Mesodermal cell (in vitro differentiated cells): ENCODE measurements around the gene STARD9.

Source experiments
- H3K27ac ChIP-seq: 2 replicates; pipeline ENCODE4 v1.7.0; 2013; ENCODE audit warnings: mild to moderate bottlenecking, low read depth, low read length, moderate library complexity; ENCODE audit not compliant: severe bottlenecking
- H3K36me3 ChIP-seq: 2 replicates; pipeline ENCODE4 v1.7.1; 2013; ENCODE audit warnings: mild to moderate bottlenecking, low read length, moderate library complexity; ENCODE audit not compliant: control insufficient read depth, insufficient read depth
- H3K4me1 ChIP-seq: one replicate; pipeline ENCODE4 v1.7.1; 2013; ENCODE audit warnings: mild to moderate bottlenecking, low read length; ENCODE audit not compliant: insufficient read depth, control insufficient read depth, poor library complexity, severe bottlenecking
- H3K4me3 ChIP-seq: 2 replicates; pipeline ENCODE4 v1.7.0; 2013; ENCODE audit warnings: low read length, control low read depth, mild to moderate bottlenecking; ENCODE audit not compliant: insufficient read depth, poor library complexity, severe bottlenecking; ENCODE audit errors: extremely low read depth
- H3K9me3 ChIP-seq: 2 replicates; pipeline ENCODE4 v1.7.1; 2013; ENCODE audit warnings: mild to moderate bottlenecking, low read length, moderate library complexity; ENCODE audit not compliant: control insufficient read depth
- WGBS, 2 experiments: methylation state at CpG; one replicate each; pipeline ENCODE4 v1.1.5; 2013; ENCODE audit warnings: missing lambda C conversion rate in 2 of 2; ENCODE audit not compliant: insufficient coverage in 2 of 2; 5-methylcytosine and 5-hydroxymethylcytosine counted together

Gene STARD9

GRCh38 chr15:42608110-42608531 is 32.7 kb downstream of the STARD9 start:
- H3K36me3 ChIP-seq: peaks cover 7% of the 10 kb centered on the region
- WGBS, 2 experiments: 100% methylated on average over 1 to 2 of the region's 4 CpGs
- no peak overlapping the region for H3K4me3 ChIP-seq
- H3K4me1 ChIP-seq: no peaks in the 10 kb centered on the region
- H3K27ac ChIP-seq: no peak overlapping the region
- H3K9me3 ChIP-seq: no peaks in the 10 kb centered on the region

GRCh38 chr15:42608752-42609488 is 33.5 kb downstream of the STARD9 start:
- H3K4me1 ChIP-seq: no peaks in the 10 kb centered on the region
- no peaks in the 10 kb centered on the region for H3K9me3 ChIP-seq
- H3K27ac ChIP-seq: no peak overlapping the region
- peaks cover 7% of the 10 kb centered on the region for H3K36me3 ChIP-seq
- 93 to 96% methylated on average over 4 to 5 of the region's 7 CpGs for WGBS, 2 experiments
- H3K4me3 ChIP-seq: no peak overlapping the region

GRCh38 chr15:42611532-42611931 is 36.1 kb downstream of the STARD9 start:
- H3K9me3 ChIP-seq: no peaks in the 10 kb centered on the region
- H3K4me3 ChIP-seq: no peak overlapping the region
- no peak overlapping the region for H3K27ac ChIP-seq
- H3K36me3 ChIP-seq: peaks cover 3% of the 10 kb centered on the region
- no peaks in the 10 kb centered on the region for H3K4me1 ChIP-seq
- no CpG with 5 or more reads among the region's 1 CpG for WGBS, 2 experiments

- Histone ChIP-seq H3K9me3 (no peaks in the 10 kb centered on the region), H3K4me1 (no peaks in the 10 kb centered on the region), H3K27ac (no peak overlapping the region), H3K36me3 (no peaks in the 10 kb centered on the region), H3K4me3 (no peak overlapping the region)
- WGBS, 2 experiments: 93 to 94% methylated on average over 7 of the region's 8 CpGs
Measured at GRCh38 chr15:42612367-42612912, 37.0 kb downstream of the STARD9 start.

GRCh38 chr15:42616107-42616506 is 40.7 kb downstream of the STARD9 start:
- Histone ChIP-seq H3K9me3 (no peaks in the 10 kb centered on the region), H3K4me3 (no peak overlapping the region), H3K36me3 (no peaks in the 10 kb centered on the region), H3K4me1 (no peaks in the 10 kb centered on the region), H3K27ac (no peak overlapping the region)
- 70 to 94% methylated on average over 1 to 2 of the region's 2 CpGs for WGBS, 2 experiments

- WGBS, 2 experiments: 60% methylated on average over 1 of the region's 4 CpGs; no CpG with 5 or more reads in 1 of the 2 experiments
- Histone ChIP-seq H3K9me3 (no peaks in the 10 kb centered on the region), H3K4me1 (no peaks in the 10 kb centered on the region), H3K4me3 (no peak overlapping the region), H3K36me3 (no peaks in the 10 kb centered on the region), H3K27ac (no peak overlapping the region)
Measured at GRCh38 chr15:42619656-42620371, 44.4 kb downstream of the STARD9 start.

- no peaks in the 10 kb centered on the region for H3K9me3 ChIP-seq
- 86 to 100% methylated on average over 1 of the region's 1 CpG for WGBS, 2 experiments
Measured at GRCh38 chr15:42621386-42621785, 46.0 kb downstream of the STARD9 start.

GRCh38 chr15:42621996-42622925 is 46.9 kb downstream of the STARD9 start:
- Histone ChIP-seq H3K27ac (no peak overlapping the region), H3K4me1 (no peaks in the 10 kb centered on the region), H3K9me3 (no peaks in the 10 kb centered on the region), H3K4me3 (no peak overlapping the region), H3K36me3 (no peaks in the 10 kb centered on the region)
- 68 to 96% methylated on average over 2 to 5 of the region's 6 CpGs for WGBS, 2 experiments

More at GRCh38 chr15:42621386-42621785, 46.0 kb downstream of the STARD9 start:
- H3K4me1 ChIP-seq: no peaks in the 10 kb centered on the region
- no peaks in the 10 kb centered on the region for H3K36me3 ChIP-seq
- H3K4me3 ChIP-seq: no peak overlapping the region
- H3K27ac ChIP-seq: no peak overlapping the region

GRCh38 chr15:42623951-42624350 is 48.5 kb downstream of the STARD9 start:
- no peaks in the 10 kb centered on the region for H3K9me3 ChIP-seq
- no peak overlapping the region for H3K27ac ChIP-seq
- H3K36me3 ChIP-seq: no peaks in the 10 kb centered on the region
- H3K4me3 ChIP-seq: no peak overlapping the region
- H3K4me1 ChIP-seq: no peaks in the 10 kb centered on the region

GRCh38 chr15:42627485-42627884 is 52.1 kb downstream of the STARD9 start:
- Histone ChIP-seq H3K36me3 (no peaks in the 10 kb centered on the region), H3K27ac (no peak overlapping the region)

More at GRCh38 chr15:42627485-42627884, 52.1 kb downstream of the STARD9 start:
- no peaks in the 10 kb centered on the region for H3K9me3 ChIP-seq
- 86% methylated on average over 1 of the region's 2 CpGs; no CpG with 5 or more reads in 1 of the 2 experiments for WGBS, 2 experiments
- H3K4me1 ChIP-seq: no peaks in the 10 kb centered on the region
- no peak overlapping the region for H3K4me3 ChIP-seq
